Measurements from ENCODE around the gene SGCD.

Gene SGCD

DNA sequence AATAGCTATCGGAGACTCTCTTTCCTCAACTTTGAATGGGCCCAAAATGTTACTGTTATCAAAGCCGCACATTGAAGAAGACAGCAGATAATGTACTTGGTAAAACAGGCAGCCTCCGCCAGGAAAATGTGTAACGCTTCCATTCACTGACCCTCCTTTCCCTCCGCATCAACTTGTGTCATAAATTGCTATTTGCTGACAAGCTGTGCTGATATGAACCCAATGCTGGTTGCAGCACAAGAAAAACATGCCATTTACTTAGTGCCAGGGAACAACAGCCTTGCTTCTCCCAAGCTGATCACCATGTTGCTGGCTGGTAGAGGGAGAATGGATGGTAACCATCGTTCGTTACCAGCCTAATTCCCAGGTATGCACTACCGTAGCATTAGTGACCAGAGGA lies 360.6 kb downstream of the SGCD start:
- no peak for DNase-seq (ENCODE audit: low read depth in 2 of 2)

DNA sequence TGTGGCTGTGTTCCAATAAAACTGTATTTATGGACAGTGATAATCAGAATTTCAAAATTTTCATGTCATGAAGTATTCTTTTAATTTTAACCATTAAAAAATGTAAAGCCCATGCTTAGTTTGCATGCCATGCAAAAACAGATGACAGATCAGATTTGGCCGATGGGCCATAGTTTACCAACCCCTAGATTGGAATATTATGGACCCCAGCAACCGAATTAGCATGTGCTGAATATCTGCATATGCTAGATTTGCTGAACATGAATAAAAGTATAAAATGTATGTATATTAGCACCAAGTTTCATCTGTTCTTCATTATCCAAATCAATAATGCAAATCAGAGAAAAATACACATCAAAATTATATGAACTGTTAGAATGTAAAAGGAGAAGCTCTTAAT lies 364.6 kb downstream of the SGCD start:
- DNase-seq (ENCODE audit: low read depth in 2 of 2): no peak

- DNase-seq (ENCODE audit: low read depth in 2 of 2): no peak
Measured at GRCh38 chr5:156693113-156693512, 366.1 kb downstream of the SGCD start.

DNA sequence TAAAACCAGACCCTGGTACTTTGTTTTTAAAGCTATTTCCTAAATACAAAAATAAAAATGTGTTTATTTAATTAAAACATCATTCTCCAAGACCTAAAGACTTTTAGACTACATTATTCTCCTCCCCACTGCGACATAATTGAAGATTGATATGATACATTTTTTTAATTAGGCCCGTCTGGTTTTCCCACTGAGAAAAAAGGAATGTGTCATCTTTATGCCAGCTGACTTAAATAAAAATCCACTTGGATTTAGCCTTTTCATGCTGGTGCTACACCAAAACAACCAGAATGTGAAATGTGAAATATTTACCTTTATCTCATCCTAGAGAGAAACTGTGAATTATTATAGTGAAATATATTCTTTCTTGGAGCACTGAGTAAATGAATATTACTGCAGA lies 367.6 kb downstream of the SGCD start:
- no peak for DNase-seq (ENCODE audit: low read depth in 2 of 2)

DNA sequence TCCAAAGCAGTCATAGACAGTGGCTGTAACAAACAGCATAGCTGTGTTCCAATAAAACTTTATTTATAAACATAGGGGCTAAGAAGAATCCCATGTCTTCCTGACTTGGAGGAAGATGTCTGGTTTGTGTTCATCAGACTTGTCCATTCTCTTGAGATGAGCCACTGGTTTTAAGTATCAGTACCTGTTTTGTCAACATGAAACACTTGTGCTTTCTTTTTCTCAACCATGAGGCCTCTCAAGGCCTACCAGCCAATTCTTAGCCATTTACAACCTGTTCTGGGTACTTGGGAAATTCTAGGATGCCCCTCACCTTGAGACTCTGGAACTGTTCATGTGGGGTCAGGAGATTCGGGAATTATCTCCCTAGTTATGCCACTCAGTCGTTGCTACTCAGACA lies 368.8 kb downstream of the SGCD start:
- DNase-seq (ENCODE audit: low read depth in 2 of 2): no peak

GRCh38 chr5:156698323-156698722 lies 371.4 kb downstream of the SGCD start:
- DNase-seq (ENCODE audit: low read depth in 2 of 2): no peak

GRCh38 chr5:156699147-156699546 lies 372.2 kb downstream of the SGCD start:
- DNase-seq (ENCODE audit: low read depth in 2 of 2): no peak

DNA sequence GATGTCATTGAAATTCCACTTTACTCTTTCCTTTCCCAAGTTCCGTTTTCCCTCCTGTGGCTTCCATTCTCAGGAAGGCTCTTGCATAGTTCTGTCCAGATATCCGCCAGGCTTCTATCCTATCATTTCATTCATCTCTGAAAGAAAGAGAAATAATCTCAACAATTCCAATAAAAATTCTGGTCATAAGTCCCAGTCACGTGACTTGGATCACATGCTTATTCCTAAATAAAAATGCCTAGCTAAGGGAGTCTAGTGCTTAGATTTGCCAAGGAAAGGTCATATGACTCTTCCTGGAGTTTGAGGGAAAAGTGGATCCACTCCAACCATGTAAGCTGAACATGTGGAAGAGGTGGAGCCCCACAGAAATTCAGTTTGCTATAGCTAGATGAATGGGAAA lies 377.2 kb downstream of the SGCD start:
- no peak for DNase-seq (ENCODE audit: low read depth in 2 of 2)

- DNase-seq (ENCODE audit: low read depth in 2 of 2): no peak
Measured at GRCh38 chr5:156706631-156707030, 379.7 kb downstream of the SGCD start.

DNA sequence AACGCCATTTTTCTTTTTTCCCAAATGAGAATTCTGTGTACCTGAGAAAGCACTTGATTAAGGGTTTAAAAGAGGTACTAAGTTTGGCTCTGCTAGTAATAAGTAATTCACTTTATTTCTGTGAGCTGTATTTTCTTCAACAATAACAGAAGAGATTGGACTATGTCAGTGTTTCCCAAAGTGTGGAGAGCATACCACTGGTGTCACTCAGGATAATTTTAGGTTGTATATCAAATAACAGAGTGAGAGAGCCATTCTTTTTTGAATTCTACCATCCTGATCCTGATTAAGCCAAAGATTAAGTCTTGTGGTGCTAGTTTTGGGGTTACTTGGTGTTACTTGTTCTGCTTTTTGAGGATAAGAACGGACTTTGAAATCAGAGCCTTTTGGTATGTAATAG lies 380.8 kb downstream of the SGCD start:
- DNase-seq (ENCODE audit: low read depth in 2 of 2): no peak

DNA sequence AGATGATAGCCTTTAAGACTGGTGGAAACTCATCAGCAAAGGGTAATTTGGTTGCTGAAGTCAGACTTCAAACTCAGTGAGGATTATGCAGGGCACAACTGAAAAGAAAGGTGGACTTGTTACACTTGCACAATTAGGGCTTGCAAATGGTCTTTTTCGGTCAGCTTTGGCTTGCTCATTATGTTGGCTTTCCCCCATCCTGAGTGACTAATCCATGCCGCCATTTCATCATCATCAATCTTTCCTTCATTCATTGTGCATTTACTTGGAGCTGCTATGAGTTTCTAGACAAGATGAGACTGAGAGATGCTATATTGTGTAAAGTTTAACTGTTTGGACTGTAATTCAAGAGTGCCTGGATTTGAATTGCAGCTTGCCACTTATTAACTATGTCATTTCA lies 388.3 kb downstream of the SGCD start:
- no peak for DNase-seq (ENCODE audit: low read depth in 2 of 2)

DNA sequence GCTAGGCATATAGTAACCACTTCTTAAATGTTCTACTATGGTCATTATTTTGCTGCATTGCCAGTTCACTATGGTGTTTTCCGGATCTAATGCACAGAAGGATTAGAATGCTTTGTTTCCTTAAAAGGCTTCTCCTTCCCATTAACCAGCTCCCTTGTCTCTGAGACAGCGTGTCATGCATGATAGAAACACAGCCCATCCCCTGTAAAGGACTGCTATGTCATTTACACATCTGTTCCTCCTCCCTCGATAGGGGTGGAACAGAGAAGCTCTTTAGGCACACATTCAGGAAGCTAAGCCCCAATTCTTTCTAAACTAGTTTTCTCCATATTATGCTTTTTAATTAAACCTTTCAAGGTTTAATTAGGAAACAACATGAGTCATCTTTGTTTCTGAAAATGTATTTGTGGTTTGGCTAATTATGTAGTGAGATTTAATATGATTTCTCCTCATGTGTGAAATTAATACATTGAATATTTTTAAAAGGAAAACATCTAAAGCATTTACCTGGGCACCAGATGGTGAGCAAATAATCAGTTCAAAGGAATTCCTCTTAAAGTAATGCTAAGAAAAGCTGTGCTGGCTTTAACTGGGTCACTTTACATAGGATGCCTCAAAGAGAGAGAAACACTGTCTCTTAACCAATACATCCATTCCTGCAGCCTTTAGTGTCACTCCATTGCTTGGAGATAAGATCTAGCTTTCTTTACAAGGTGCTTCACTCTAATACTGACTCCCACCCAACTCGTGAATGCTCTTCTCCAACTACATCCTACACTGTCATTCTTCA lies 389.8 kb downstream of the SGCD start:
- no peak for DNase-seq (ENCODE audit: low read depth in 2 of 2)

GRCh38 chr5:156718985-156719384 lies 392.0 kb downstream of the SGCD start:
- no peak for DNase-seq (ENCODE audit: low read depth in 2 of 2)

DNA sequence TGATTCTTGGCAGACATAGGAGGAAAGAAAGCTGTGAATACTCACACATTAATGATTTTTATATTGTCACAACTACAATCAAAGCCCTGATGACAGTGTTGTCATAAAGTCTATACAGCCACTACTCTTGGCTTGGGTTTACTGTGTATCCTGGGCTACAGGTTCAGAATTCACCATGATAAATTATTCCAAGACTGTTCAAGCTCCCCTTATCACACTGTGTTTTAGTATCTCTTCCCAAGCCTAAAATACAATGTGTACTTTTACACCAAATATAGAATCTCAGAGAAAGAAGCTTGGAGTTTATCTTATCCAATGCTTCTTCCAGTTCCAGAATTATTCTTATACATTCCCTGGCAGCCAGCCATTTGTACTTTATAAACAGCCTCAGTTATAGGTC lies 395.4 kb downstream of the SGCD start:
- no peak for DNase-seq (ENCODE audit: low read depth in 2 of 2)

DNA sequence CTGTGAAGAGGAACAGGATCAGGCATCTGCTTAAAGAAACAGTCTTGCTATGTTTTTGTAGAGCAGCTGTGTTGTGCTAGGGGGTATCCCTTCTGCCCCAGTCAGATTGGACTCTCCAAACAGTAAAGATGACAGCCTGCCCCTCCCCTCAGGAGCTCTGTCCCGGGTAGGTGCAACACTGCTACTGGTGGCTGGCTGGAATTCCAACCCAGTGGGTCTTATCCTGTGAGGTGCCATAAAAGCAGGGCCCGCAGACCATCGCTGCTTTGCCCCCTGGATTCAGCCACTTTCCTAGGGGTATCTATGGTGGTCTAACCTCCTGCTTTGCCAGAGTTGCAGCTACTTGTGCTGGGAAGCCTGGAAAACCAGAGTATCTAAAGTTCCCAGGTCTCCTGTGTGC lies 408.5 kb downstream of the SGCD start:
- DNase-seq (ENCODE audit: low read depth in 2 of 2): no peak

DNA sequence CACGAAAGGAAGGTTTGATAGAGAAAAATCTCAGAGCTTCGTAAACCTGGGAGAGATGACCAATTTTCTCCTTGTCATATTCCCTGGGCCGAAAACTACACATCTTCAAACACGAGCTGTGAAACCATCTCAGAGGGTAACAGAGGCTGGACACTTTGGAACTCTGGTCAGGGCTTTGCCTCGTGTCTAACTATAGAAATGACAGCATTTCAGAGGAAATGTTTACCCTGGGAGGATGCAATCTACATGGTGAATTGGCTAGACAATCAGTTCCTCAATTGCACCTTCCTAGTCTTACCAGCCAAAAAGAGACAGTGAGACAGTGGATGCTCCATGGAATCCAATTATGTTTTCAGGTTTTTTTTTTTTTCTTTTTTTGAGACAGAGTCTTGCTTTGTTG lies 414.6 kb downstream of the SGCD start:
- DNase-seq (ENCODE audit: low read depth in 2 of 2): no peak

DNA sequence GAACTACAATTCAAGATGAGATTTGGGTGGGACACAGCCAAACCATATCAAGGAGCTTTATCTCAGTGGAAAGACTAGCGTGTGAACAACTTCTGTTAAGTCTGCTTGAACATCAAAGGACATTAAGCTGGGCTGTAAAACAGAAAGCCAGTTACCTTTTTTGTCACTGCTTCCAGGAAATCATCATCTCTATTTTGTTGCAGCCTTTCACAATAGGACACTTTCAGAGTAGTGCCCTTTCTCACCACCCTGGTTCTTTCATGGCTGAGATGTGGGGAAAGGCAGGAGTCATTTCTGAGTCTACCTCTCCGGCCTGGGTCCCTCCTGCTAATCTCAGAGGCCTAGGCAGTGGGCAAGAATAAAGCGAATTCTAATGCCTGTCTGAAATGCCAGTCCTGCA lies 426.9 kb downstream of the SGCD start:
- DNase-seq (ENCODE audit: low read depth in 2 of 2): no peak

GRCh38 chr5:156755421-156756087 lies 428.6 kb downstream of the SGCD start:
- DNase-seq (ENCODE audit: low read depth in 2 of 2): no peak

DNA sequence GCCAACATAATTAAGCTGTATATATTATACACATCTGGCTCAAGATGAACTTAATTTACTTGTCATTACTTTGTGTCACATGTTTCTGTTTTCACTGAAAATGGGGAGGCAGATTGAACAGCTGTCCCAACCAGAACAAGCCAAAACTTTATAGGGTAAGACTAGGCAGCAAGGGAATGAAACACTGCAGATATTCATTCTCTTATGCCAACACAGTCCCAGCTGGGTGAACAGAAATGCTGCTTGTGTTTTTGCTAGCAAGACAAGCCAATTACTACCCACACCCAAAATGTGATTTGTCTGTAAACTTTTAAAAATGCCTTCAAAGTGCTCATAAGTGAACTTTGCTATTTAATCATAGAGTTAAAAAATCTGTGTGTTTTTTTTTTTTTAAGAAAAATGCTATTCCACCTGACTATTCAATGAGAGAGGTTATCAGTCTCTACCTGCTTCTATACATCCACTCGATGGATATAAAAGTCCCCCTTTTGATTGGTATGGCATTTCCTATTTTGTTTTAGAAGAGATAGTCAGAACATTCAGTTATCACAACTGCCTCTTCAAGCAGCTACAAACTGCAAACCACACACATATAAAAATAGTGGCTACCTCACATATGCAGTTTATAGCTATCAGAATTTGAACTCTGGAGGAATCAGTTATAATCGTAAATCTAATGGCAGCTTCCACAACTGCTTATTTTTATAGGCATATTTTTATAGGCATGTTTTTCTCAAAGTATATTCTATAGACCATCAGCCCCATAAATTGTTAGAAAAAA lies 431.2 kb downstream of the SGCD start:
- no peak for DNase-seq (ENCODE audit: low read depth in 2 of 2)

GRCh38 chr5:156759156-156759555 lies 432.2 kb downstream of the SGCD start:
- DNase-seq (ENCODE audit: low read depth in 2 of 2): no peak

DNA sequence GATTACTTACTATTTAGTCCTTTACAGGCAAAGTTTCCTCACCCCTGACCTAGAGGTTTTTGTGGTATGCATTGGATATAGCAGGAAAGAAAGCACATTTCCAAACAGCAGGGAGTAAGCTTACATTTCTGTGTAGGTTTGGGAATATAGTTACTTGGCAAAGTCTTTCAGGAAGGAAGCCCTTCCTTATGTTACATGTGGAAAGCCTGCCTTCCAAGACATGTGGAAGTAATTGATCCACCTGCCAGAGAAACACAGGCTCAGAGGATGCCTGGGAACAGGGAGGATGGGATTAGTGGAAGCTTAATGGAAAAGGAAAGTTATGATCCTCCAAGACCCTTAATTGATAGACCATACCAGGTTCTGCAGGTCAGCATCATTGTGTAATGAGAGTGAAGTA lies 435.8 kb downstream of the SGCD start:
- no peak for DNase-seq (ENCODE audit: low read depth in 2 of 2)

DNA sequence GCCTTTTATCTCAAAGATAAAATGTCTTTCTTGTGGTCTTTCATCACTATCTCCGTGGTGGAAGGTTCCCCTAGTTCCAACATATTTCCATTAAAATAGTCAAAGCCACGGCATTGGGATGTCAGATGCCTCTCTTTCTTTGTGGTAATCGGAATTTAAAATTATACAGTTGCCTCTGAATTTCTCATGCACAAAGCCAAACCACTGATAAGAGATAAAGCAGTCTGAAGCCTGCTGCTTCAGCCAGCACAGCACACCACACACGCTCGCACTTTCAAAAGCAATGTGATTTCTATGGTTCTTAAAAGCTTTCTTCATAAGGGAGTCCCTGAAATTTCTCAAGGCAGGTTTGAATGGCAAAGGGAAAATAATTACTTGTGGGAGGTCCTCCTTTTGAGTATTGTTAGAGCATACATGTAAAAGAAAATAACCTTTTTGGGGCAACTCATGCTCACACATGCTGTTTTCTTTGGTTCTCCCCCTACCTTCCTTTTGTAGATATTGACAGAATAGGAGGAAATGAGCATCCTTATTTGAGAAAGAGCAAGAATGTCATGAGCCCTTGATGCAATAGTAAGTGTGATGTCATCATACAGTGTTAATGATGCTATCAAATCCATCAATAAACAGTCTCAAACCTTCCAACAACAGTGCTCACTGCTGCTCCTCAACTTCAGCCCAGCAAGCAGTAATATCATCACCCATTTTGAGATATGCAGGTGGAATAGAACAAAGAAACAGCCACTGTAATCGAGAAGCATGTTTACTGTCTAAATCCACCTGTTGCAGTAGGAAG lies 437.4 kb downstream of the SGCD start:
- no peak for DNase-seq (ENCODE audit: low read depth in 2 of 2)
